Naive thymus-derived CD4-positive, alpha-beta T cell (primary cell): ENCODE data around the gene MFSD6. TPM values are rescaled to one million over a fixed set of nuclear protein-coding genes. Genes with fewer than 3 reads are reported as not detected.

Source experiments
- ATAC-seq: fragments of 150-1000 bp; cut with Tn5 transposase; 2 replicates; pipeline ENCODE4 v1.10.0; 2021; ENCODE audit warnings: mild to moderate bottlenecking, moderate library complexity
- CTCF ChIA-PET: fragments of 350-600 bp; sonication (Branson Sonifier 250); formaldehyde crosslinking; loops from one replicate; lab custom pipeline; 2021; ENCODE audit warnings: antibody characterized with exemption; lab: Charles Lee
- POLR2A ChIA-PET: fragments of 350-600 bp; sonication (Branson Sonifier 250); formaldehyde crosslinking; loops from one replicate; lab custom pipeline; 2021; ENCODE audit warnings: antibody characterized with exemption, inconsistent platforms; lab: Charles Lee
- DNase-seq, 9 donors: peaks; one replicate each; pipeline versions ENCODE4 v3.0.0 to v3.0.0-alpha.2; 2020 to 2022; ENCODE audit warnings: mixed read lengths in 1 of 9
- H3K27ac ChIP-seq: one replicate; pipeline ENCODE4 v1.7.0; 2013; ENCODE audit warnings: mild to moderate bottlenecking, low read depth, low read length, moderate library complexity
- H3K27me3 ChIP-seq, 2 donors: one replicate each; pipeline ENCODE4 v1.7.0; 2013; ENCODE audit warnings: low read length in 2 of 2, mild to moderate bottlenecking in 2 of 2, moderate library complexity in 2 of 2; ENCODE audit not compliant: control insufficient read depth in 2 of 2, insufficient read depth in 2 of 2
- H3K36me3 ChIP-seq, 3 experiments: 1 replicate in 2 of 3; 2 replicates in 1 of 3; pipeline ENCODE4 v1.7.0; 2013; ENCODE audit warnings: low read length in 3 of 3, mild to moderate bottlenecking in 3 of 3, moderate library complexity in 1 of 3; ENCODE audit not compliant: insufficient read depth in 3 of 3, control insufficient read depth in 2 of 3
- H3K4me1 ChIP-seq, 2 donors: one replicate each; pipeline ENCODE4 v1.7.0; 2013; ENCODE audit warnings: low read length in 2 of 2, mild to moderate bottlenecking in 2 of 2, moderate library complexity in 1 of 2; ENCODE audit not compliant: control insufficient read depth in 2 of 2, insufficient read depth in 2 of 2
- H3K4me3 ChIP-seq: 2 replicates; pipeline ENCODE4 v1.7.0; 2013; ENCODE audit warnings: mild to moderate bottlenecking, low read length
- H3K9me3 ChIP-seq, 3 experiments: 1 replicate in 2 of 3; 2 replicates in 1 of 3; pipeline ENCODE4 v1.7.0; 2013; ENCODE audit warnings: low read length in 3 of 3; ENCODE audit not compliant: control insufficient read depth in 2 of 3
- H3K27ac Mint-ChIP-seq, 9 donors: one replicate each; pipeline ENCODE4 v1.8.0; 2020 to 2022; ENCODE audit warnings: mixed read lengths in 9 of 9, mild to moderate bottlenecking in 8 of 9, moderate library complexity in 5 of 9, inconsistent platforms in 2 of 9
- H3K27me3 Mint-ChIP-seq, 5 donors: one replicate each; pipeline ENCODE4 v1.8.0; 2021 to 2022; ENCODE audit warnings: mixed read lengths in 5 of 5, mild to moderate bottlenecking in 1 of 5
- H3K36me3 Mint-ChIP-seq, 5 donors: one replicate each; pipeline ENCODE4 v1.8.0; 2020 to 2022; ENCODE audit warnings: mixed read lengths in 5 of 5, mild to moderate bottlenecking in 3 of 5, inconsistent platforms in 1 of 5
- H3K4me1 Mint-ChIP-seq, 7 donors: one replicate each; pipeline ENCODE4 v1.8.0; 2020 to 2022; ENCODE audit warnings: mixed read lengths in 7 of 7, mild to moderate bottlenecking in 3 of 7, inconsistent platforms in 1 of 7
- H3K4me3 Mint-ChIP-seq, 10 donors: one replicate each; pipeline ENCODE4 v1.8.0; 2020 to 2022; ENCODE audit warnings: mild to moderate bottlenecking in 10 of 10, mixed read lengths in 10 of 10, moderate library complexity in 6 of 10, inconsistent platforms in 2 of 10
- H3K9me3 Mint-ChIP-seq, 11 donors: one replicate each; pipeline ENCODE4 v1.8.0; 2020 to 2022; ENCODE audit warnings: mixed read lengths in 11 of 11, mild to moderate bottlenecking in 4 of 11, inconsistent platforms in 1 of 11, moderate library complexity in 1 of 11
- intact Hi-C, 2 donors: fragments of 100-400 bp; cut with micrococcal nuclease; formaldehyde crosslinking; loops; one replicate each; pipeline ENCODE4 v1.15.1; 2023
- polyA plus RNA-seq, 2 donors: library from polyadenylated mRNA; unstranded; fragments of 300-500 nt; fragmentation: Illumina TruSeq; gene quantifications; one replicate each; pipeline ENCODE4 v1.2.3, GENCODE V29; 2021
- total RNA-seq, 6 experiments: library from RNA in 5 of 6; stranded (reverse) in 5 of 6; gene quantifications; 1 replicate in 5 of 6; 2 replicates in 1 of 6; pipeline ENCODE4 v1.2.3 and lab custom pipeline; 2021 to 2026

The MFSD6 gene
- total and polyA plus RNA-seq, 7 experiments from 2014 or later = 16.5 to 49.3 (median 38.8) TPM

DNA sequence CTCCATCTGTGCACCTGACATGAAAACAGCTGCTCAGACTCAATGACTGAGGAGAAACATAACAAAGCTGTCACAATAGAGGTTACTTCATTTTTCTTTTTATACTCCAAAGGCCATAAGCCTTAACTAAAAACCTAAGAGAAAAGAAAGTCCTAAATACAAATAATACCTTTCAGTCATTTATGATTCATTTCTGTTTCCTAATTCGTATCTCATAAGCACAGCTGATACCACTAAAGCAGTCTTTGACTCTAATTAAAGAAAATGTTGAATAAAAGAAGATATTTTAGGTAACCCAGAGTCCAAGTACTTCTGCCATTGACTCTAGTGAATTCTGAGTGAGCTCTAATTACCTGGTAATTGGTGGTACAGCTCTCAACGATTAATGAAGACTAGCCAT lies 105.7 kb downstream of the MFSD6 start:
- no peak overlapping the region for H3K4me3 Mint-ChIP-seq
- no peak for DNase-seq
- Histone ChIP-seq H3K36me3 (peaks cover 0 to 25% (median 0%) of the 10 kb centered on the region in 3 experiments), H3K4me1 (peaks cover 13 to 16% of the 10 kb centered on the region in 2 donors), H3K9me3 (no peaks in the 10 kb centered on the region), H3K27ac (no peak overlapping the region), H3K27me3 (no peaks in the 10 kb centered on the region), H3K4me3 (no peak overlapping the region)
- peak overlapping the region in 4 of 9 donors; percentile 43 to 72 (median 54) for H3K27ac Mint-ChIP-seq
- POLR2A ChIA-PET = no interaction called here
- no peaks in the 10 kb centered on the region for H3K9me3 Mint-ChIP-seq
- CTCF ChIA-PET = interaction anchor here (0.6 kb wide), 1 partner anchor 322 kb away, joined by 3 read pairs; no protein-coding TSS in a partner anchor
- H3K27me3 Mint-ChIP-seq = no peaks in the 10 kb centered on the region
- peaks cover 0 to 26% (median 11%) of the 10 kb centered on the region in 5 donors for H3K36me3 Mint-ChIP-seq
- intact Hi-C loops = loop anchor here (5.0 to 10.0 kb wide), 2 partner anchors 291 to 427 kb away; no protein-coding TSS in a partner anchor
- ATAC-seq = no peak
- H3K4me1 Mint-ChIP-seq = peaks cover 6 to 45% (median 34%) of the 10 kb centered on the region in 7 donors

DNA sequence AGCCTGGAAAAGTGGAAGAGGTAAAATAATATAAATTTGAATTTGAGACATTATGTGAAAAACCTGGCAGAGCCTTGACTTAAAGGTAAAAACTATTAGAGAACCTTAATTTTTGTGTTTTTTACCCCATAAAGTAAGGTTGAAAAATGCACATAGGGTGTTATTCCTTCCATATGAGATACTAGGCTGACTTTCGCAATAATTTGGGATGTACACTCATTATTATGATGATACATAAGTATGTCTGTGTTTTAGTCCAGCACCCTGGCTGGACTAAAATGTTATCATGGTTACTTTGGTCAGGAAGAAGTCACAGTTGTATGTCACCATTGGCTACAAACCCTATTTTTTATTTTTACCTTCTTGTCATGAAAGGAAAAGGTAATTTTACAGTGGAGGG lies 106.5 kb downstream of the MFSD6 start:
- Mint-ChIP-seq H3K9me3 (no peaks in the 10 kb centered on the region), H3K4me1 (peaks cover 6 to 53% (median 39%) of the 10 kb centered on the region in 7 donors), H3K36me3 (peaks cover 0 to 26% (median 10%) of the 10 kb centered on the region in 5 donors), H3K27me3 (no peaks in the 10 kb centered on the region), H3K27ac (peak overlapping the region in 3 of 9 donors; percentile 27 to 72 (median 72)), H3K4me3 (peak overlapping the region in 3 of 10 donors; percentile 56 to 75 (median 72))
- H3K9me3 ChIP-seq = no peaks in the 10 kb centered on the region
- CTCF ChIA-PET = no interaction called here
- DNase-seq (no peak), ATAC-seq (no peak)
- POLR2A ChIA-PET = interaction anchor here (1.8 to 4.0 kb wide), 2 partner anchors 19 to 107 kb away, joined by 6 to 47 read pairs; partner anchors contain the start of gene NEMP2
- H3K36me3 ChIP-seq = peaks cover 0 to 23% (median 0%) of the 10 kb centered on the region in 3 experiments
- intact Hi-C loops = loop anchor here (1.0 to 10.0 kb wide), 7 partner anchors 107 to 427 kb away; partner anchors contain the start of genes GLS (in 1 of the 2) and NAB1 (in 1 of the 2)
- no peak overlapping the region for H3K4me3 ChIP-seq
- peaks cover 13 to 18% of the 10 kb centered on the region in 2 donors for H3K4me1 ChIP-seq
- H3K27me3 ChIP-seq = no peaks in the 10 kb centered on the region
- no peak overlapping the region for H3K27ac ChIP-seq

DNA sequence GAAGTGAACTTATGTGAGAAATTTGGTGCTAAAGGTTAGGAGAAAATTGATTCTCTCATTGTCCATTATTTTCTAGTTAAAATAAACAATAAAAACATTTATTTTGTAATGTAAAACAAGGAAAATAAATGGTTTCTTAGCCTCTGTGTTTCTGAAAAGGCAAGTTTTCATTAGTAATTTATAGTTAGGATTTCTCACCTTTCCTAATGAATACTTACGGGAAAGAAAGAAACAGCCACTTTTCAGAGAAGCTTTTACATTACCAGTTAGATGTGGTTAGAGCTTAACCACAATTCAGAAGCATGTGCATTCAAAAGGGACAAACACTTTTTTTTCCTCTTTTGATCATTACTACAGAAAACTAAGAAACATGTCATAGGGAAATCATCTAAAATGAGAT lies 107.5 kb downstream of the MFSD6 start:
- peak; percentile 76 for ATAC-seq

DNA sequence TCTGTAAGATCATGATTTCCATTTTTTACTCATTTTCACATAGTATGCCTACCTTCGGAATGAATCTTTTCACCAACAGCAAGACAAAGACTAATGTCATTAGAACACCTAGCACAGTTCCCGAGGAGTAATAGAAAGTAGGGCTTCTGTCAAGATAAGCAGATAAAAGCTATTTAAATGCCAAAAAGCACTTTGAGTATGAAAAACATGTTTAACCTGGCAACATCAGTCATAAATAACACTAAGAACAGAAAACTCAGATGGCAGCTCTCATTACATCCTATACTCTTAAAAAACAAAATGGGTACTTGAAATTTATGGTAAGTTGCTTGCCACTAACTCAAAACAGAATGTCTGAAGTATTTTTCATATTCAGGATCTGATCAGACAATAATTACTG lies 109.3 kb downstream of the MFSD6 start:
- H3K27ac ChIP-seq = no peak overlapping the region
- ChIA-PET CTCF (no interaction called here), POLR2A (interaction anchor here (0.7 to 4.0 kb wide), 6 partner anchors 10 to 158 kb away, joined by 3 to 47 read pairs (median 4); partner anchors contain the start of gene NEMP2)
- peaks cover 22 to 78% (median 59%) of the 10 kb centered on the region in 7 donors for H3K4me1 Mint-ChIP-seq
- no peak overlapping the region for H3K4me3 Mint-ChIP-seq
- no peaks in the 10 kb centered on the region for H3K27me3 Mint-ChIP-seq
- intact Hi-C loops = loop anchor here (5.0 to 10.0 kb wide), 4 partner anchors 130 to 365 kb away; partner anchors contain the start of genes GLS (in 1 of the 2) and NAB1 (in 1 of the 2)
- no peaks in the 10 kb centered on the region for H3K9me3 Mint-ChIP-seq
- H3K27me3 ChIP-seq = no peaks in the 10 kb centered on the region
- peaks cover 0 to 17% (median 0%) of the 10 kb centered on the region in 3 experiments for H3K36me3 ChIP-seq
- H3K36me3 Mint-ChIP-seq = peaks cover 0 to 37% (median 10%) of the 10 kb centered on the region in 5 donors
- peak overlapping the region in 3 of 9 donors; percentile 7 to 26 (median 11) for H3K27ac Mint-ChIP-seq
- DNase-seq (no peak), ATAC-seq (no peak)
- no peak overlapping the region for H3K4me3 ChIP-seq
- no peaks in the 10 kb centered on the region for H3K9me3 ChIP-seq
- H3K4me1 ChIP-seq = peaks cover 26 to 33% of the 10 kb centered on the region in 2 donors

More for the DNA sequence above, 107.5 kb downstream of the MFSD6 start:
- CTCF ChIA-PET = interaction anchor here (0.5 kb wide), 1 partner anchor 138 kb away, joined by 4 read pairs; no protein-coding TSS in a partner anchor
- DNase-seq = peak in 7 of 9 donors; percentile 35 to 78 (median 68)
- peaks cover 0 to 17% (median 0%) of the 10 kb centered on the region in 3 experiments for H3K36me3 ChIP-seq
- H3K9me3 ChIP-seq = no peaks in the 10 kb centered on the region
- POLR2A ChIA-PET = interaction anchor here (0.5 to 4.0 kb wide), 3 partner anchors 18 to 108 kb away, joined by 3 to 47 read pairs (median 6); partner anchors contain the start of gene NEMP2
- peak overlapping the region; percentile 4 for H3K4me3 ChIP-seq
- H3K9me3 Mint-ChIP-seq = no peaks in the 10 kb centered on the region
- H3K27me3 Mint-ChIP-seq = no peaks in the 10 kb centered on the region
- no peaks in the 10 kb centered on the region for H3K27me3 ChIP-seq
- H3K36me3 Mint-ChIP-seq = peaks cover 0 to 27% (median 8%) of the 10 kb centered on the region in 5 donors
- intact Hi-C loops = loop anchor here (1.0 to 10.0 kb wide), 8 partner anchors 17 to 367 kb away; partner anchors contain the start of genes GLS (in 1 of the 2), NAB1 (in 1 of the 2) and NEMP2 (in 1 of the 2)
- H3K4me1 Mint-ChIP-seq = peaks cover 14 to 63% (median 48%) of the 10 kb centered on the region in 7 donors
- peaks cover 22 to 28% of the 10 kb centered on the region in 2 donors for H3K4me1 ChIP-seq
- peak overlapping the region in 9 of 10 donors; percentile 52 to 78 (median 72) for H3K4me3 Mint-ChIP-seq
- peak overlapping the region; percentile 65 to 92 (median 71) for H3K27ac Mint-ChIP-seq
- no peak overlapping the region for H3K27ac ChIP-seq

DNA sequence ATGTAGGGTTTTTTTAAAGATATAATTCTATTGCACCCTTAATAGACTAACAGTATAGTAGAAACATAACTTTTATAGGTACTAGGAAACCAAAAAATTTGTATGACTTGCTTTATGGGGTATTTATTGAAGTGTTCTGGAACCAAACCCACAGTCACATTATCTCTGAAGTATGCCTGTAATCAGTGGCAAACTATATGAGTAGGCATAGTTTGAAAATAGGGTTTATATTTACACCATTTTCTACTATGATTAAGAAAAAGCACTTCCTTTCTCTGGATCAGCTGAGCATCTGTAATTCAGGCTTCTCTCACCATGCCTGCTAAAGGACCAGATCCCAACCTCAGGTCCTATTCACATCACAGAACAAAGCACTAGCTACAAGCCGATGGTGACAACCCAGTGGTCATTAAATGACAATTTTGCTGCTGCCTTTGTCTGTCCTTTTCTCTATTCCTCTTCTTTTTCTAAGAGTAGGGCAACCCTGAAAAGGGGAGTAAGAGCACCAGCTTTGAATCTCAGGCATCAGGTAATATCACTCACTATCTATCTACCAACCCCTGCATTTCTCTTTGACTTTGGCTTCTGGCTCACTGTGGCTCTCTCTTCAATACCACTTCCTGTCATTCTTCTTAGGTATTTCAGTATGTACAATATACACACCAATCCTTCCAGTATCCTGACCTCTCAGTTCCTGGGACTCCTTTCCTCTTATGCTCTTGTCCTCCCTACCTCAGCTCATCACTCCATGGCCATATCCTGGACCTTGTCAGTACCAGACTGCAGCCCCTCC lies 112.0 kb downstream of the MFSD6 start:
- Mint-ChIP-seq H3K36me3 (peaks cover 3 to 40% (median 18%) of the 10 kb centered on the region in 5 donors), H3K9me3 (no peaks in the 10 kb centered on the region), H3K4me3 (peak overlapping the region; percentile 14 to 62 (median 47)), H3K4me1 (peaks cover 24 to 69% (median 47%) of the 10 kb centered on the region in 7 donors), H3K27me3 (no peaks in the 10 kb centered on the region), H3K27ac (peak overlapping the region; percentile 24 to 72 (median 47))
- ATAC-seq (peak; percentile 73), DNase-seq (peak in 5 of 9 donors; percentile 26 to 48 (median 41))
- H3K4me3 ChIP-seq = peak overlapping the region; percentile 8
- POLR2A ChIA-PET = interaction anchor here (0.6 to 2.8 kb wide), 6 partner anchors 10 to 360 kb away, joined by 3 to 19 read pairs (median 4); partner anchors contain the start of gene NEMP2
- peaks cover 26 to 31% of the 10 kb centered on the region in 2 donors for H3K4me1 ChIP-seq
- CTCF ChIA-PET = interaction anchor here (0.8 to 1.2 kb wide), 2 partner anchors 9 kb away, joined by 3 read pairs; no protein-coding TSS in a partner anchor
- intact Hi-C loops = loop anchor here (1.0 to 10.0 kb wide), 6 partner anchors 10 to 362 kb away; partner anchors contain the start of genes NEMP2 (in 2 of the 2), GLS (in 1 of the 2) and NAB1 (in 1 of the 2)
- H3K9me3 ChIP-seq = no peaks in the 10 kb centered on the region
- H3K27me3 ChIP-seq = no peaks in the 10 kb centered on the region
- H3K36me3 ChIP-seq = peaks cover 0 to 5% (median 3%) of the 10 kb centered on the region in 3 experiments
- no peak overlapping the region for H3K27ac ChIP-seq

DNA sequence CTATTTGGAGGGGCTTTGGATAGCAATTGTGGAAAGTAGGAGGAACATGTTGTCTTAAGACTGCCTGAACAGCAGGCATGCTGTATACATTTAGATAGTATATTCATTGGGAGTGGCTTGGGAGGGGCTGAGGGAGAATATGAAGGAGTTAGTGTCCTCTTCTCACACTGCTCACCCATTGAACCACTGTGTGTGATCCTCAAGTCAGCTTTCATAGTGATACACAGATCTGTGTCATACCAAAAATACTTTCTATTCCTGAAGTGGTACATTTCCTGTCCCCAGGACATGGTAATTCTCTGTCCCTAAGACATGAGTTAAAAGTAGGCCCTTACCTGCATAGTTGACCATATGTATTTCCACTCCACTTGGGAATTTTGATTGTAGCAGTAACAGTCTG lies 116.8 kb downstream of the MFSD6 start:
- Histone ChIP-seq H3K27me3 (no peaks in the 10 kb centered on the region), H3K4me3 (no peak overlapping the region), H3K36me3 (peaks cover 0 to 5% (median 3%) of the 10 kb centered on the region in 3 experiments), H3K4me1 (peaks cover 12% of the 10 kb centered on the region in 2 donors), H3K9me3 (no peaks in the 10 kb centered on the region), H3K27ac (no peak overlapping the region)
- H3K4me3 Mint-ChIP-seq = no peak overlapping the region
- no peaks in the 10 kb centered on the region for H3K27me3 Mint-ChIP-seq
- POLR2A ChIA-PET = no interaction called here
- CTCF ChIA-PET = no interaction called here
- H3K9me3 Mint-ChIP-seq = peaks cover 0 to 5% (median 0%) of the 10 kb centered on the region in 11 donors
- intact Hi-C loops = no loop called here
- no peak for DNase-seq
- peak overlapping the region in 1 of 9 donors; percentile 3 for H3K27ac Mint-ChIP-seq
- peaks cover 3 to 53% (median 18%) of the 10 kb centered on the region in 5 donors for H3K36me3 Mint-ChIP-seq
- no peak for ATAC-seq
- H3K4me1 Mint-ChIP-seq = peaks cover 40 to 70% (median 64%) of the 10 kb centered on the region in 7 donors
